ENCODE results near the gene ZNF280B. TPM values are rescaled to one million over a fixed set of nuclear protein-coding genes. Genes with fewer than 3 reads are reported as not detected.
"Not testable (repeated sequence)": the region's sequence is repeated elsewhere in the genome, so short reads cannot be mapped to it uniquely, and the experiment has no call there.

The ZNF280B gene
- polyA plus RNA-seq, 3 donors = 0.09 to 0.15 TPM; not detected in 1

DNA sequence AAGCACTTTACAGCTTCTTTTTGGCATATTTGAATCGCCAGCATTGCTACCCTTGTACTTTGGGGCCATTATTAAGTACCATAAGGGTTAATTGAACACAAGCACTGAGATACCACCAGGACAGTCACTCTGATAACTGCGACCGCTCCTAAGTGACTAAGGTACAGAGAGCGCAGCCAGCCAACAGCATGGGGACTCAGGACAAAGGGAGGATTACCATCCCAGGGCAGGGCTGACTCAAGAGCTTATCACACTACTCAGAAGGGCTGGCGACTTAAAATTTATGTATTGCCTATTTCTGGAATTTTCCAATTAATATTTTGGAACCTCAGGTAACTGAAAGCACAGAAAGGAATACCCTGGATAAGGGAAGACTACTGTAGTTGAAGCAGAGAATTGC lies 11.0 kb upstream of the ZNF280B start:
- H3K27ac ChIP-seq (ENCODE audit: low read depth, low read length) = no peak overlapping the region
- 68 to 81% (median 79%) methylated on average over 5 of the region's 5 CpGs for WGBS, 3 donors

- no peak overlapping the region for H3K27ac ChIP-seq (ENCODE audit: low read depth, low read length)
- 53 to 71% (median 64%) methylated on average over 4 of the region's 4 CpGs for WGBS, 3 donors
Observed at GRCh38 chr22:22516992-22517391, 8.4 kb upstream of the ZNF280B start.

DNA sequence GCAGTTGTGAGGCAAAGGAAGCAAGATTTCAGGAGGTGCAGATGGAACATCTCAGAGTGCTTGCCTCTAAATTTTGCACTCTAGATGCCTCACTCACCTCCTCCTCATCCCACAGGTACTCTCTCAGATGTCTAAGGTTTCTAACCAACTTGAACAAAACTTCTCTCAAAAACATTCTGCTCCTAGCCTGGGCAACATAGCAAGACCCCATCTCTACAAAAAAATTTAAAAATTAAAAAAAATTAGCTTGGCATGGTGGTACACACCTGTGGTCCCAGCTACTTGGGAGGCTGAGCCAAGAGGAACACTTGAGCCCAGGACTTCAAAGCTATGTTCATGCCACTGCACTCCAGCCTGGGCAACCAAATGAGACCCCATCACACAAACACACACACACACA lies 7.3 kb upstream of the ZNF280B start:
- H3K27ac ChIP-seq (ENCODE audit: low read depth, low read length) = no peak overlapping the region

DNA sequence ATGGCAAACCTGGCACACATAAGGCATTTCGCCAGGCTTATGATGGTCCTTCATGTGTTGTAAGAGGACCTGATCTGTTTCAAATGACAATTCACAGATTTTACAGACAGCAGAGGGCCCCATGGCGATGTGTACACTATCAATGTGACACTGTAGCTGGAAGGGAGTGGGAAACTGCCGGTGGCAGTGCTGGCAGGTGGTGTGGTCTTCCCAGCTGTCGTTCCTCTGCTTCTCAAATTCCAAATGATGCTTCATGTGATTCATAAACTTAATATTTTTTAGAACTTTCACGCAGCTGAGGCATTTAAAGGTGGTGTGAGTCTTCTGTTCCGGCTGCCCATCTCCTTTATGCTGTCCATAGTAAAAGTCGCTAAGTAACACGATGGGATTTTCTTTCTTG lies 5.9 kb upstream of the ZNF280B start:
- H3K27ac ChIP-seq (ENCODE audit: low read depth, low read length) = not testable (repeated sequence)
- 52 to 66% (median 56%) methylated on average over 8 of the region's 8 CpGs for WGBS, 3 donors

GRCh38 chr22:22513619-22514018 lies 5.1 kb upstream of the ZNF280B start:
- no peak overlapping the region for H3K27ac ChIP-seq (ENCODE audit: low read depth, low read length)
- WGBS, 3 donors = 85 to 92% (median 90%) methylated on average over 2 of the region's 2 CpGs

DNA sequence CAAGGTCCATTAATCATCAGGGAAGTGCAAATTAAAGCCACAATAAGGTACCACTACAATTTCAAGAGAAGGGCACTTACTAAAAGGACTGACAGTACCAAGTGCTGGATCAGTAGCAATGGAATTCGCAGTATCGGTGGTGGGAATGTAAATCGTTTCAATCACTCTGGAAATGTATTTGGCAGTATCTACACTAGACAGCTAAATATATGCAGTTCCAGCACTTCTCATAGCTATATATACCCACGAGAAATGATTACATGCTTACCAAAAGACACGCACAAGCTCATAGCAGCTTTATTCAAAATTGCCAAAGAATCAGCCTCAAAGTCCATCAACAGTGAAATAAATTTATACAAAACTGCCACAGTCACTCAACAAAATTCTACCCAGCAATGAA lies 4.4 kb upstream of the ZNF280B start:
- no peak overlapping the region for H3K27ac ChIP-seq (ENCODE audit: low read depth, low read length)
- 72 to 74% (median 74%) methylated on average over 5 of the region's 5 CpGs for WGBS, 3 donors

GRCh38 chr22:22510833-22511232 lies 2.3 kb upstream of the ZNF280B start:
- WGBS, 3 donors = 92 to 94% (median 94%) methylated on average over 7 of the region's 7 CpGs
- H3K27ac ChIP-seq (ENCODE audit: low read depth, low read length) = not testable (repeated sequence)

DNA sequence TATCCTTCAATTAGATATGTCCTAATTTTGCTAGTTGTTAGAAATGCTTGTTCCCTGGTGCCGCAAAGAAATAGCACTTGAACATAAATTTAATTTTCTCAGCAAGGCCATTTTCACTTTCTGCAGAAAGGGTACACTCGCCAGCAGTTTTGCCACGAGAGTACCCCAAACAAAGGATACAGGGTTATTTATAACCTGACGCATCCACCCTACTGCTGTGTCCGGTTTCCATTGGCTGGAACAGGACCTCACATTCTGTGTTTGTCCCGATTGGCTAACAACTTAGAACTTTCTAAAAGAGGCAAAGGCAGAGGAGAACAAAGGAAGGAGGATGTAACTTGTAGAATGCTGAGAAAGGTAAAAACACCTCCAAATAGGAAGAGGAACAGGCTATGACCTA lies 1.4 kb upstream of the ZNF280B start:
- H3K27ac ChIP-seq (ENCODE audit: low read depth, low read length) = not testable (repeated sequence)
- 93 to 96% (median 95%) methylated on average over 6 of the region's 6 CpGs for WGBS, 3 donors

DNA sequence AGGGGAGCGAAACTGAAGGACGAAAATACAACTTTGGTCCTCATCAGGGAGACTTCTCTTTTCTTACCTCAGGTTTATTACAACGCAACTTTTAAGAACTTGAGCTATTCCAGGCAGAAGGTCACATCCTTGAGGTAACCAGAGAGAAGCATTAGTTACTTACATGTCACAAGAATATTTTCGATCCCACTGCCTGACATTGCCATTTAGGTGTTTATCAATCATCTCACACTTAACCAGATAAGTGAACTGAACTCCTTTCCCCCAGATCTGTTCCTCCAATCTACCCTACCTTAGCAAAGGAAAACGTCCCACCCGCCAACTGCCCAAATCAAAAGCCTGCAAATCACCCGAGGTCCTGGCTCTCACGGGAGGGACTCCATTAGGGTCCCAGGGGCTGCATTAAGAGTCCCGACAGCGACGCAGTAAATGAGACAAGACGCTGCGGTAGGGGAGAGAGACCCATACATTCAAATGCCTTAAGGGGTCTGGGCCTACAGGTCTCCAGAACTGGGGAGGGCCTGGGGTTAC lies 734 bp downstream of the ZNF280B start:
- no peak overlapping the region for H3K27ac ChIP-seq (ENCODE audit: low read depth, low read length)
- WGBS, 3 donors = 31 to 32% (median 31%) methylated on average over 13 of the region's 13 CpGs

- WGBS, 3 donors = 91 to 100% (median 100%) methylated on average over 1 of the region's 1 CpG
Observed at GRCh38 chr22:22506736-22507135, 1.8 kb downstream of the ZNF280B start.

DNA sequence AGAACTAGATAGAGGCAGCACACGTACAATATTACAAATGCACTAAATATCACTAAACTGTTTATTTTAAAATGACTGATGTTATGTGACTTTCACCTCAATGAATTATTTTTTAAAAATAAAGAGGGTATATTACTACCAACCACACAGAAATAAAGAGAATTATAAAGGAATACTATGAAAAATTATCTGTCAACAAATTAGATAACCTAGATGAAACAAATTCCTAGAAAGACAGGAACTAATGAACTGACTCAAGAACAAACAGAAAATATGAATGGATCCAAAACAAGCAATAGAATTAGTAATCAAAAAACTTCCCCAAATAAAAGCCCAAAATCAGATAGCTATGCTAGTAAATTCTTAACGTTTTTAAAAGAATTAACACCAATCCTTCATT lies 10.3 kb downstream of the ZNF280B start:
- H3K27ac ChIP-seq (ENCODE audit: low read depth, low read length) = no peak overlapping the region
- 67 to 84% (median 74%) methylated on average over 2 of the region's 2 CpGs for WGBS, 3 donors

More at GRCh38 chr22:22506736-22507135, 1.8 kb downstream of the ZNF280B start:
- no peak overlapping the region for H3K27ac ChIP-seq (ENCODE audit: low read depth, low read length)

GRCh38 chr22:22491589-22491988 lies 17.0 kb downstream of the ZNF280B start:
- 95 to 99% (median 99%) methylated on average over 3 of the region's 3 CpGs for WGBS, 3 donors

GRCh38 chr22:22488736-22489135 lies 19.8 kb downstream of the ZNF280B start:
- H3K27ac ChIP-seq (ENCODE audit: low read depth, low read length) = no peak overlapping the region
- WGBS, 3 donors = 92 to 95% (median 94%) methylated on average over 5 of the region's 5 CpGs

More at GRCh38 chr22:22491589-22491988, 17.0 kb downstream of the ZNF280B start:
- H3K27ac ChIP-seq (ENCODE audit: low read depth, low read length) = not testable (repeated sequence)

GRCh38 chr22:22487869-22488597 lies 20.5 kb downstream of the ZNF280B start:
- WGBS, 3 donors = 91 to 95% (median 93%) methylated on average over 12 of the region's 12 CpGs

GRCh38 chr22:22487059-22487458 lies 21.5 kb downstream of the ZNF280B start:
- H3K27ac ChIP-seq (ENCODE audit: low read depth, low read length) = no peak overlapping the region
- 94 to 98% (median 97%) methylated on average over 6 of the region's 6 CpGs for WGBS, 3 donors

More at GRCh38 chr22:22487869-22488597, 20.5 kb downstream of the ZNF280B start:
- H3K27ac ChIP-seq (ENCODE audit: low read depth, low read length) = no peak overlapping the region

DNA sequence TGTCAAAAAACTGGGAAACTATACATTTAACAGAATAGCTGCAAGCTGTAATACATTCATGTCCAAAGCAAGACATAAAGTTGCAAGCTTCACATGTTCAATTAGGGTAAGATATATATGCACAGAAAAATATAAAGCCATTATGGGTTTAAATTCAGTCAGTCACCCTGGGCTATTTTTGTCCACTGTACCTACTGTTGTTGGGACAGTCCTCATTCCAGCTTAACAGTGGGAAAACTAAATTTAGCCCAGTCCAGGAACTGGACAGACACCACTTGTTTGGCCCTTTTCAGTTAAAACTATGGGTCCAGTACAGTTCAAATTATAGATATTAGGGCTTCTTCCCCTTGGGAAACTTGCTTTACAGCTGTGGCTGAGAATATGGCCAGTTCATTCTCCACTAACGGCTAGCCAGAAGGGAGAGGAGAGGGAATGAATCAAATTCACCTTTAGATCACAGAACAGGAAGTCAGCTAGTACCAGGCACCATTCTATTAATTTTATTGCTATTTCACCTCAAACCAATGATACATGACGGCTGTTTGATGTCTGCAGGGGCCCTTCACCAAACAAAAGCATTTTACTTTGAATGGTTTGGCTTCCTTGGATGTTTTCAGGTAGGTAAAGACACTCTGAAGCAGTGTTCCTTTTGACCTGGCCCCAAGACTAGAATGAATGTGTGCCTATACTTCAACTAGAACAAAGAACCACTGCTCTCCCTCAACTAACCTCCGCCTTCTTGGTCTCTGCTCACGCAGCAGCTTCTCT lies 22.2 kb downstream of the ZNF280B start:
- H3K27ac ChIP-seq (ENCODE audit: low read depth, low read length) = no peak overlapping the region
- WGBS, 3 donors = 80 to 94% (median 91%) methylated on average over 4 of the region's 4 CpGs

- no peak overlapping the region for H3K27ac ChIP-seq (ENCODE audit: low read depth, low read length)
- WGBS, 3 donors = 89 to 98% (median 97%) methylated on average over 3 of the region's 3 CpGs
Observed at GRCh38 chr22:22485524-22485923, 23.0 kb downstream of the ZNF280B start.

GRCh38 chr22:22484023-22484422 lies 24.5 kb downstream of the ZNF280B start:
- H3K27ac ChIP-seq (ENCODE audit: low read depth, low read length) = no peak overlapping the region
- 93 to 94% (median 94%) methylated on average over 11 of the region's 11 CpGs for WGBS, 3 donors

- H3K27ac ChIP-seq (ENCODE audit: low read depth, low read length) = no peak overlapping the region
- 50 to 90% (median 72%) methylated on average over 2 of the region's 2 CpGs for WGBS, 3 donors
Observed at GRCh38 chr22:22480940-22481339, 27.6 kb downstream of the ZNF280B start.
